GM23338 (cell line): ENCODE data around the gene ZNF805. TPM values are rescaled to one million over a fixed set of nuclear protein-coding genes. Genes with fewer than 3 reads are reported as not detected.

Experiments
- ATAC-seq: fragments of 200-7000 bp; cut with Tn5 transposase; 3 replicates; pipeline ENCODE4 v1.9.1; 2020
- DNase-seq: peaks from one replicate; pipeline ENCODE4 v3.0.0-alpha.2; 2015; ENCODE audit warnings: low spot score
- H2AFZ ChIP-seq: fragments of 200-600 bp; sonication (generic); 2 replicates; pipeline ENCODE4 v1.8.0; 2016; ENCODE audit warnings: antibody characterized with exemption, mild to moderate bottlenecking, moderate library complexity
- H3F3A ChIP-seq: fragments of 200-600 bp; sonication (generic); replicated peaks from 2 replicates; pipeline ENCODE4 v1.8.0; 2017; ENCODE audit warnings: antibody characterized with exemption, mixed run types, low read depth
- H3K27ac ChIP-seq: fragments of 200-600 bp; sonication (generic); 2 replicates; pipeline ENCODE4 v1.6.1; 2016; ENCODE audit warnings: low read depth
- H3K27me3 ChIP-seq: fragments of 200-600 bp; sonication (generic); 2 replicates; pipeline ENCODE4 v1.8.0; 2016; ENCODE audit warnings: mild to moderate bottlenecking, mixed run types, moderate library complexity; ENCODE audit not compliant: insufficient read depth
- H3K36me3 ChIP-seq: fragments of 200-600 bp; sonication (generic); 2 replicates; pipeline ENCODE4 v1.8.0; 2016; ENCODE audit warnings: mild to moderate bottlenecking; ENCODE audit not compliant: insufficient read depth
- H3K4me1 ChIP-seq: fragments of 200-600 bp; sonication (generic); 2 replicates; pipeline ENCODE4 v1.8.0; 2016; ENCODE audit warnings: mild to moderate bottlenecking, moderate library complexity; ENCODE audit not compliant: insufficient read depth
- H3K4me2 ChIP-seq: fragments of 200-600 bp; sonication (generic); 2 replicates; pipeline ENCODE4 v1.7.1; 2017; ENCODE audit warnings: mixed run types
- H3K4me3 ChIP-seq: fragments of 200-600 bp; sonication (generic); 2 replicates; pipeline ENCODE4 v1.6.1; 2016; ENCODE audit warnings: mixed run types
- H3K79me2 ChIP-seq: fragments of 200-600 bp; sonication (generic); replicated peaks from 2 replicates; pipeline ENCODE4 v1.8.0; 2017; ENCODE audit warnings: mild to moderate bottlenecking; ENCODE audit not compliant: insufficient read depth
- H3K9me2 ChIP-seq: fragments of 200-600 bp; sonication (generic); 2 replicates; pipeline ENCODE4 v1.8.0; 2017; ENCODE audit not compliant: insufficient read depth
- H4K20me1 ChIP-seq: fragments of 200-600 bp; sonication (generic); replicated peaks from 2 replicates; pipeline ENCODE4 v1.8.0; 2017; ENCODE audit warnings: mild to moderate bottlenecking; ENCODE audit not compliant: insufficient read depth
- H3K27ac Mint-ChIP-seq: 2 replicates; pipeline ENCODE4 v1.8.0; 2020; ENCODE audit warnings: inconsistent platforms, mild to moderate bottlenecking, moderate library complexity, mixed read lengths
- H3K27me3 Mint-ChIP-seq: 3 replicates; pipeline ENCODE4 v1.8.0; 2022; ENCODE audit warnings: low read depth, mild to moderate bottlenecking, moderate library complexity, mixed read lengths, inconsistent platforms; ENCODE audit not compliant: insufficient read depth, poor library complexity
- H3K36me3 Mint-ChIP-seq: 3 replicates; pipeline ENCODE4 v1.8.0; 2021; ENCODE audit warnings: low read depth, mild to moderate bottlenecking, inconsistent platforms, moderate library complexity, mixed read lengths
- H3K4me1 Mint-ChIP-seq: 3 replicates; pipeline ENCODE4 v1.8.0; 2020; ENCODE audit warnings: mild to moderate bottlenecking, inconsistent platforms, mixed read lengths
- H3K4me3 Mint-ChIP-seq: 3 replicates; pipeline ENCODE4 v1.8.0; 2021; ENCODE audit warnings: moderate library complexity, mild to moderate bottlenecking, inconsistent platforms, mixed read lengths
- H3K9me3 Mint-ChIP-seq: 3 replicates; pipeline ENCODE4 v1.8.0; 2020; ENCODE audit warnings: moderate library complexity, mild to moderate bottlenecking, inconsistent platforms, mixed read lengths
- CREB1 ChIP-seq: fragments of 250-450 bp; sonication (Bioruptor Pico); IDR thresholded peaks from 2 replicates; pipeline ENCODE4 v1.5.0; 2020; ENCODE audit warnings: low read depth, mild to moderate bottlenecking, moderate library complexity
- CTCF ChIP-seq, 2 experiments: fragments of 200-600 bp in 1 of 2; sonication (generic) in 1 of 2; conservative IDR thresholded peaks; 2 replicates each; pipeline versions ENCODE4 v1.5.1 to v1.6.1; 2016 to 2017; ENCODE audit warnings: antibody characterized with exemption in 2 of 2, low read depth in 2 of 2, mild to moderate bottlenecking in 2 of 2, moderate library complexity in 1 of 2
- EZH2 ChIP-seq: fragments of 200-600 bp; sonication (generic); IDR thresholded peaks from one replicate; pipeline ENCODE4 v1.8.0; 2017; ENCODE audit warnings: antibody characterized with exemption, mild to moderate bottlenecking, low read depth; ENCODE audit not compliant: unreplicated experiment
- EZH2phosphoT487 ChIP-seq: fragments of 200-600 bp; sonication (generic); IDR thresholded peaks from one replicate; pipeline ENCODE4 v1.8.1; 2018; ENCODE audit warnings: antibody characterized with exemption; ENCODE audit not compliant: unreplicated experiment
- JUNB ChIP-seq: IDR thresholded peaks from one replicate; pipeline ENCODE4 v1.6.1; 2016; ENCODE audit warnings: antibody characterized with exemption; ENCODE audit not compliant: unreplicated experiment
- NANOG ChIP-seq: IDR thresholded peaks from 2 replicates; pipeline ENCODE4 v1.6.1; 2016; ENCODE audit warnings: antibody characterized with exemption, borderline replicate concordance
- POLR2AphosphoS5 ChIP-seq: IDR thresholded peaks from 2 replicates; pipeline ENCODE4 v1.6.1; 2016; ENCODE audit warnings: antibody characterized with exemption, low read depth
- STAT1 ChIP-seq: IDR thresholded peaks from one replicate; pipeline ENCODE4 v1.6.1; 2016; ENCODE audit warnings: antibody characterized with exemption; ENCODE audit not compliant: unreplicated experiment
- ZNF114 ChIP-seq: fragments of 250-450 bp; sonication (Bioruptor Pico); IDR thresholded peaks from 2 replicates; pipeline ENCODE4 v1.5.0; 2020; ENCODE audit warnings: mild to moderate bottlenecking, moderate library complexity
- ZNF331 ChIP-seq: fragments of 250-450 bp; sonication (Bioruptor Pico); IDR thresholded peaks from 2 replicates; pipeline ENCODE4 v1.5.0; 2020; ENCODE audit warnings: low read depth, mild to moderate bottlenecking, moderate library complexity
- polyA plus RNA-seq: library from polyadenylated mRNA; unstranded; fragments of >200 nt; fragmentation: Nextera tagmentation; extraction: Ambion mirVana; gene quantifications from 2 replicates; pipeline ENCODE4 v1.2.1, GENCODE V29; 2016
- total RNA-seq: library from RNA; depleted of rRNA; stranded (reverse); fragments of >200 nt; shearing (Covaris generic); gene quantifications from 2 replicates; pipeline ENCODE4 v1.2.3, GENCODE V29; 2014
- TF ChIP-seq, protein P1 (sequence below): IDR thresholded peaks from 2 replicates; pipeline ENCODE4 v1.6.1; 2016; ENCODE audit warnings: antibody characterized with exemption
- TF ChIP-seq, protein P2 (sequence below): IDR thresholded peaks from one replicate; pipeline ENCODE4 v1.6.1; 2018; ENCODE audit warnings: antibody characterized with exemption; ENCODE audit not compliant: unreplicated experiment

Gene ZNF805
- total and polyA plus RNA-seq, 2 experiments from 2014 or later: 1.7 to 19.0 TPM

- TF ChIP-seq, protein P1, sequence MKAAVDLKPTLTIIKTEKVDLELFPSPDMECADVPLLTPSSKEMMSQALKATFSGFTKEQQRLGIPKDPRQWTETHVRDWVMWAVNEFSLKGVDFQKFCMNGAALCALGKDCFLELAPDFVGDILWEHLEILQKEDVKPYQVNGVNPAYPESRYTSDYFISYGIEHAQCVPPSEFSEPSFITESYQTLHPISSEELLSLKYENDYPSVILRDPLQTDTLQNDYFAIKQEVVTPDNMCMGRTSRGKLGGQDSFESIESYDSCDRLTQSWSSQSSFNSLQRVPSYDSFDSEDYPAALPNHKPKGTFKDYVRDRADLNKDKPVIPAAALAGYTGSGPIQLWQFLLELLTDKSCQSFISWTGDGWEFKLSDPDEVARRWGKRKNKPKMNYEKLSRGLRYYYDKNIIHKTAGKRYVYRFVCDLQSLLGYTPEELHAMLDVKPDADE: no peak
Observed at GRCh38 chr19:57262044-57262443, 21.6 kb downstream of the ZNF805 start (continued).

GRCh38 chr19:57263244-57263741 lies 22.9 kb downstream of the ZNF805 start:
- H3K27me3 ChIP-seq: no peaks in the 10 kb centered on the region
- H2AFZ ChIP-seq: no peak overlapping the region
- no peak overlapping the region for H3K27ac ChIP-seq
- ATAC-seq (peak; percentile 79), DNase-seq (peak; percentile 26)
- H3K79me2 ChIP-seq: no peaks in the 10 kb centered on the region
- Mint-ChIP-seq H3K27me3 (no peaks in the 10 kb centered on the region), H3K9me3 (no peaks in the 10 kb centered on the region), H3K4me3 (no peak overlapping the region), H3K36me3 (no peaks in the 10 kb centered on the region), H3K27ac (no peak overlapping the region), H3K4me1 (peaks cover 20% of the 10 kb centered on the region)
- peaks cover 10% of the 10 kb centered on the region; the same call in 1 of the 2 replicates for H3K4me1 ChIP-seq
- TF ChIP-seq, protein P1: no peak
- TF ChIP-seq JUNB: no peak
- no peak for TF ChIP-seq NANOG
- TF ChIP-seq STAT1: no peak
- no peak for TF ChIP-seq CTCF (conservative IDR thresholded peaks at IDR 0.05; ENCODE audit: low read depth in 2 of 2)
- no peak for TF ChIP-seq CREB1 (CRISPR knock-in tag)
- no peak for TF ChIP-seq POLR2AphosphoS5
- no peak for TF ChIP-seq ZNF331 (CRISPR knock-in tag)
- no peak for TF ChIP-seq EZH2
- TF ChIP-seq, protein P2, sequence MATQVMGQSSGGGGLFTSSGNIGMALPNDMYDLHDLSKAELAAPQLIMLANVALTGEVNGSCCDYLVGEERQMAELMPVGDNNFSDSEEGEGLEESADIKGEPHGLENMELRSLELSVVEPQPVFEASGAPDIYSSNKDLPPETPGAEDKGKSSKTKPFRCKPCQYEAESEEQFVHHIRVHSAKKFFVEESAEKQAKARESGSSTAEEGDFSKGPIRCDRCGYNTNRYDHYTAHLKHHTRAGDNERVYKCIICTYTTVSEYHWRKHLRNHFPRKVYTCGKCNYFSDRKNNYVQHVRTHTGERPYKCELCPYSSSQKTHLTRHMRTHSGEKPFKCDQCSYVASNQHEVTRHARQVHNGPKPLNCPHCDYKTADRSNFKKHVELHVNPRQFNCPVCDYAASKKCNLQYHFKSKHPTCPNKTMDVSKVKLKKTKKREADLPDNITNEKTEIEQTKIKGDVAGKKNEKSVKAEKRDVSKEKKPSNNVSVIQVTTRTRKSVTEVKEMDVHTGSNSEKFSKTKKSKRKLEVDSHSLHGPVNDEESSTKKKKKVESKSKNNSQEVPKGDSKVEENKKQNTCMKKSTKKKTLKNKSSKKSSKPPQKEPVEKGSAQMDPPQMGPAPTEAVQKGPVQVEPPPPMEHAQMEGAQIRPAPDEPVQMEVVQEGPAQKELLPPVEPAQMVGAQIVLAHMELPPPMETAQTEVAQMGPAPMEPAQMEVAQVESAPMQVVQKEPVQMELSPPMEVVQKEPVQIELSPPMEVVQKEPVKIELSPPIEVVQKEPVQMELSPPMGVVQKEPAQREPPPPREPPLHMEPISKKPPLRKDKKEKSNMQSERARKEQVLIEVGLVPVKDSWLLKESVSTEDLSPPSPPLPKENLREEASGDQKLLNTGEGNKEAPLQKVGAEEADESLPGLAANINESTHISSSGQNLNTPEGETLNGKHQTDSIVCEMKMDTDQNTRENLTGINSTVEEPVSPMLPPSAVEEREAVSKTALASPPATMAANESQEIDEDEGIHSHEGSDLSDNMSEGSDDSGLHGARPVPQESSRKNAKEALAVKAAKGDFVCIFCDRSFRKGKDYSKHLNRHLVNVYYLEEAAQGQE: no peak
- no peak for TF ChIP-seq EZH2phosphoT487
- no peak for TF ChIP-seq ZNF114 (CRISPR knock-in tag)
- no peaks in the 10 kb centered on the region for H3K9me2 ChIP-seq
- no peaks in the 10 kb centered on the region; the same call in 1 of the 2 replicates for H4K20me1 ChIP-seq
- peak overlapping the region; percentile 60; the same call in 1 of the 2 replicates for H3K4me2 ChIP-seq
- H3K36me3 ChIP-seq: no peaks in the 10 kb centered on the region
- H3F3A ChIP-seq: no peaks in the 10 kb centered on the region
- H3K4me3 ChIP-seq: no peak overlapping the region
